ENCODE results near the gene RNF166.

RNF166 gene

GRCh38 chr16:88690341-88691128, 15.7 kb downstream of the RNF166 start:
- in situ Hi-C loops (cut with HindIII; ENCODE audit: low sequenced_read_pairs) = no loop called here
- no peak overlapping the region for H3K4me3 ChIP-seq (ENCODE audit: low read depth, low read length)
- no peak for DNase-seq (ENCODE audit: low read depth)
- TF ChIP-seq CTCF (IDR thresholded peaks at IDR 0.05; ENCODE audit: low read depth, low read length, missing control alignments) = no peak

- DNase-seq (ENCODE audit: low read depth) = no peak
- in situ Hi-C loops (cut with HindIII; ENCODE audit: low sequenced_read_pairs) = no loop called here
- H3K4me3 ChIP-seq (ENCODE audit: low read depth, low read length) = no peak overlapping the region
- no peak for TF ChIP-seq CTCF (IDR thresholded peaks at IDR 0.05; ENCODE audit: low read depth, low read length, missing control alignments)
Measured at GRCh38 chr16:88688013-88688778, 18.0 kb downstream of the RNF166 start.

- no peak overlapping the region for H3K4me3 ChIP-seq (ENCODE audit: low read depth, low read length)
- DNase-seq (ENCODE audit: low read depth) = no peak
- in situ Hi-C loops (cut with HindIII; ENCODE audit: low sequenced_read_pairs) = no loop called here
- no peak for TF ChIP-seq CTCF (IDR thresholded peaks at IDR 0.05; ENCODE audit: low read depth, low read length, missing control alignments)
Measured at GRCh38 chr16:88687676-88688012, 18.6 kb downstream of the RNF166 start.

GRCh38 chr16:88687254-88687576, 19.0 kb downstream of the RNF166 start:
- in situ Hi-C loops (cut with HindIII; ENCODE audit: low sequenced_read_pairs) = no loop called here
- DNase-seq (ENCODE audit: low read depth) = no peak
- no peak for TF ChIP-seq CTCF (IDR thresholded peaks at IDR 0.05; ENCODE audit: low read depth, low read length, missing control alignments)
- H3K4me3 ChIP-seq (ENCODE audit: low read depth, low read length) = no peak overlapping the region

GRCh38 chr16:88686439-88687253, 19.6 kb downstream of the RNF166 start, which contains the start of gene SNAI3:
TSS of gene SNAI3 (minus strand) at chr16:88686507. CDS start at chr16:88686406, 101 bp downstream.
- H3K4me3 ChIP-seq (ENCODE audit: low read depth, low read length) = peak within 1 kb of the TSS; percentile 32
- in situ Hi-C loops (cut with HindIII; ENCODE audit: low sequenced_read_pairs) = no loop called here
- no peak for DNase-seq (ENCODE audit: low read depth)
- no peak for TF ChIP-seq CTCF (IDR thresholded peaks at IDR 0.05; ENCODE audit: low read depth, low read length, missing control alignments)

- DNase-seq (ENCODE audit: low read depth) = no peak
- in situ Hi-C loops (cut with HindIII; ENCODE audit: low sequenced_read_pairs) = no loop called here
Measured at GRCh38 chr16:88686062-88686438, 20.2 kb downstream of the RNF166 start.

More at GRCh38 chr16:88686062-88686438, 20.2 kb downstream of the RNF166 start:
- H3K4me3 ChIP-seq (ENCODE audit: low read depth, low read length) = peak overlapping the region; percentile 32
- no peak for TF ChIP-seq CTCF (IDR thresholded peaks at IDR 0.05; ENCODE audit: low read depth, low read length, missing control alignments)
